Vagina (tissue), 2 donors: ENCODE measurements around the gene A1CF.

Experiments used
- POLR2A ChIP-seq, 2 donors: fragments of 450-650 bp; IDR thresholded peaks; one replicate each; pipeline ENCODE4 v1.6.1; 2017; ENCODE audit warnings: antibody characterized with exemption in 2 of 2, mild to moderate bottlenecking in 2 of 2, moderate library complexity in 2 of 2
- TF ChIP-seq, protein P1 (sequence below), 3 experiments: fragments of 450-650 bp in 2 of 3; fragments of 200-600 bp in 1 of 3; sonication (generic) in 1 of 3; IDR thresholded peaks; one replicate each; pipeline ENCODE4 v1.5.1; 2017 to 2019; ENCODE audit warnings: antibody characterized with exemption in 3 of 3, mild to moderate bottlenecking in 2 of 3, moderate library complexity in 2 of 3

GRCh38 chr10:50874723-50875122, 10.7 kb downstream of the A1CF start:
- TF ChIP-seq, protein P1, sequence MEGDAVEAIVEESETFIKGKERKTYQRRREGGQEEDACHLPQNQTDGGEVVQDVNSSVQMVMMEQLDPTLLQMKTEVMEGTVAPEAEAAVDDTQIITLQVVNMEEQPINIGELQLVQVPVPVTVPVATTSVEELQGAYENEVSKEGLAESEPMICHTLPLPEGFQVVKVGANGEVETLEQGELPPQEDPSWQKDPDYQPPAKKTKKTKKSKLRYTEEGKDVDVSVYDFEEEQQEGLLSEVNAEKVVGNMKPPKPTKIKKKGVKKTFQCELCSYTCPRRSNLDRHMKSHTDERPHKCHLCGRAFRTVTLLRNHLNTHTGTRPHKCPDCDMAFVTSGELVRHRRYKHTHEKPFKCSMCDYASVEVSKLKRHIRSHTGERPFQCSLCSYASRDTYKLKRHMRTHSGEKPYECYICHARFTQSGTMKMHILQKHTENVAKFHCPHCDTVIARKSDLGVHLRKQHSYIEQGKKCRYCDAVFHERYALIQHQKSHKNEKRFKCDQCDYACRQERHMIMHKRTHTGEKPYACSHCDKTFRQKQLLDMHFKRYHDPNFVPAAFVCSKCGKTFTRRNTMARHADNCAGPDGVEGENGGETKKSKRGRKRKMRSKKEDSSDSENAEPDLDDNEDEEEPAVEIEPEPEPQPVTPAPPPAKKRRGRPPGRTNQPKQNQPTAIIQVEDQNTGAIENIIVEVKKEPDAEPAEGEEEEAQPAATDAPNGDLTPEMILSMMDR (IDR thresholded peaks at IDR 0.05): no peak
- no peak for TF ChIP-seq POLR2A (IDR thresholded peaks at IDR 0.05)
